ENCODE results near the gene PRDX1.

The PRDX1 gene

DNA sequence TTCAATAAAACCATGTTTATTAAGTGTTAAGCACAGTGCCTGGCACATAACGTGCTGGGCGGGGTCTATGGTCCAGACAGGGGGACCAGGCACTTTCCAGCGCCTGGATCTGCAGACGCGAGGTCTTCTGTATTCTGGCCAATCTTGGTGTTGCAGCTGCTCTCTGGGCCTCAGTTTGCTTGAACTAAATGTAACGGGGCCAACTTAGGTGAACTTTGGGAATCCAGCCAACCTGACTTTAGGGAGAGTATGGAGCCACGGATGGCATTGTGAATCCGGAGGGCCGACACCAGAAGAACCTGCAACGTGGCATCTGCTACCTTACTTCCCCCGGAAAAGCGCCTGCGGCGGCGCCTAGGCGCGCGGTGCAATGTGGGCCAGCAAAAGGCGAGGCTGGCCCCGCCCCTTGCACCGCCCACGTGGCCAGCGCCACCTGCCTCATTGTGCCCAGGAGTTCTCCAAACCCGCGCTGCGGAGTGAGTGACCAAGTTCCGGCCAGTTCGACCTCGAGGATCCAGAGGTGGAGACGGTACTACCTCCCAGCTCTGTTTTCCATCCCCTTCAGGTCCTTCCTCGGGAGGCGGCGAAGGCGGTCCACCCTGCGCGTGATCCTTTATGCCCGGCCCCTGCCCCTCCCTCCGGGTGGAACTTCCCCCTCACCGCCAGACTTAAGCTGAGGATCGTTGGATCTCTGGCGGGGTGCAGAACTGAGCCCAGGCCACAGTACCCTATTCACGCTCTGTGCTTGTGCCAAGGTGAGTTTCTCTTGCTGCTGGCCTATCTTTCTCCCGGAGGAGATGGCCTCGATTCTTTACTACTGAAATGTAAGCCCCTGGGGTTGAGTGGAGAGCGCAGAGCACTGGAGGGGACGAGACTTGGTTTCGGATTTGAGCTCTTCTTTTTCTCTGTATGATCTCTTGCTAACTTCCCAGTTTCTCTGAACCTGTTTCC lies 29.0 kb upstream of the PRDX1 start, which contains the start of gene AKR1A1 (continued):
- peak; percentile 100 for TF ChIP-seq PRDM10 (tag by site-specific recombination; IDR thresholded peaks at IDR 0.05)
- peak; percentile 74 for TF ChIP-seq ZNF629 (tag by site-specific recombination; IDR thresholded peaks at IDR 0.05)
- peak; percentile 97 for TF ChIP-seq SP2 (tag by site-specific recombination; IDR thresholded peaks at IDR 0.05)
- TF ChIP-seq ZNF223 (tag by site-specific recombination; IDR thresholded peaks at IDR 0.05), result peak; percentile 93
- TF ChIP-seq REPIN1 (tag by site-specific recombination; IDR thresholded peaks at IDR 0.05; ENCODE audit: low read depth), result no peak
- no peak; the same call in 1 of the 2 replicates for TF ChIP-seq ZBTB1 (tag by site-specific recombination; IDR thresholded peaks at IDR 0.05)
- peak; percentile 94 for TF ChIP-seq ZNF501 (tag by site-specific recombination; IDR thresholded peaks at IDR 0.05)
- TF ChIP-seq ZNF621 (tag by site-specific recombination; IDR thresholded peaks at IDR 0.05), result no peak
- TF ChIP-seq, protein P1, sequence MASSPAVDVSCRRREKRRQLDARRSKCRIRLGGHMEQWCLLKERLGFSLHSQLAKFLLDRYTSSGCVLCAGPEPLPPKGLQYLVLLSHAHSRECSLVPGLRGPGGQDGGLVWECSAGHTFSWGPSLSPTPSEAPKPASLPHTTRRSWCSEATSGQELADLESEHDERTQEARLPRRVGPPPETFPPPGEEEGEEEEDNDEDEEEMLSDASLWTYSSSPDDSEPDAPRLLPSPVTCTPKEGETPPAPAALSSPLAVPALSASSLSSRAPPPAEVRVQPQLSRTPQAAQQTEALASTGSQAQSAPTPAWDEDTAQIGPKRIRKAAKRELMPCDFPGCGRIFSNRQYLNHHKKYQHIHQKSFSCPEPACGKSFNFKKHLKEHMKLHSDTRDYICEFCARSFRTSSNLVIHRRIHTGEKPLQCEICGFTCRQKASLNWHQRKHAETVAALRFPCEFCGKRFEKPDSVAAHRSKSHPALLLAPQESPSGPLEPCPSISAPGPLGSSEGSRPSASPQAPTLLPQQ (tag by site-specific recombination; IDR thresholded peaks at IDR 0.05), result peak; percentile 68; the same call in 1 of the 2 replicates
- TF ChIP-seq ZNF792 (tag by site-specific recombination; IDR thresholded peaks at IDR 0.05), result no peak
- peak; percentile 89 for TF ChIP-seq ZNF76 (tag by site-specific recombination; IDR thresholded peaks at IDR 0.05; ENCODE audit: borderline replicate concordance, low read depth)
- peak; percentile 80 for TF ChIP-seq ZEB2 (tag by site-specific recombination; IDR thresholded peaks at IDR 0.05)
- no peak for TF ChIP-seq ZNF311 (tag by site-specific recombination; IDR thresholded peaks at IDR 0.05; ENCODE audit: borderline replicate concordance)
- TF ChIP-seq CTCF (tag by site-specific recombination; IDR thresholded peaks at IDR 0.05), result peak; percentile 49; the same call in 1 of the 2 replicates
- TF ChIP-seq ZNF571 (tag by site-specific recombination; IDR thresholded peaks at IDR 0.05), result no peak
- TF ChIP-seq YY1 (tag by site-specific recombination; IDR thresholded peaks at IDR 0.05), result peak; percentile 25; the same call in 1 of the 2 replicates
- TF ChIP-seq KLF9 (tag by site-specific recombination; IDR thresholded peaks at IDR 0.05; ENCODE audit: low read depth), result peak; percentile 98
- TF ChIP-seq, protein P2, sequence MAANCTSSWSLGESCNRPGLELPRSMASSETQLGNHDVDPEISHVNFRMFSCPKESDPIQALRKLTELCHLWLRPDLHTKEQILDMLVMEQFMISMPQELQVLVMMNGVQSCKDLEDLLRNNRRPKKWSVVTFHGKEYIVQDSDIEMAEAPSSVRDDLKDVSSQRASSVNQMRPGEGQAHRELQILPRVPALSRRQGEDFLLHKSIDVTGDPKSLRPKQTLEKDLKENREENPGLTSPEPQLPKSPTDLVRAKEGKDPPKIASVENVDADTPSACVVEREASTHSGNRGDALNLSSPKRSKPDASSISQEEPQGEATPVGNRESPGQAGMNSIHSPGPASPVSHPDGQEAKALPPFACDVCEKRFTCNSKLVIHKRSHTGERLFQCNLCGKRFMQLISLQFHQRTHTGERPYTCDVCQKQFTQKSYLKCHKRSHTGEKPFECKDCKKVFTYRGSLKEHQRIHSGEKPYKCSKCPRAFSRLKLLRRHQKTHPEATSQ (tag by site-specific recombination; IDR thresholded peaks at IDR 0.05), result 0 out of 2 replicates have a peak, but pooled peaks have one; percentile 46
- peak; percentile 99 for TF ChIP-seq KLF8 (tag by site-specific recombination; IDR thresholded peaks at IDR 0.05)
- no peak for TF ChIP-seq ZNF394 (tag by site-specific recombination; IDR thresholded peaks at IDR 0.05; ENCODE audit: borderline replicate concordance)
- peak; percentile 68 for TF ChIP-seq ZNF366 (tag by site-specific recombination; conservative IDR thresholded peaks at IDR 0.05)
- TF ChIP-seq SETDB1 (IDR thresholded peaks at IDR 0.05; ENCODE audit: insufficient read length, low read length), result peak; percentile 52
- TF ChIP-seq ZNF324 (tag by site-specific recombination; IDR thresholded peaks at IDR 0.05), result peak; percentile 77; the same call in 1 of the 2 replicates
- TF ChIP-seq, protein P3, sequence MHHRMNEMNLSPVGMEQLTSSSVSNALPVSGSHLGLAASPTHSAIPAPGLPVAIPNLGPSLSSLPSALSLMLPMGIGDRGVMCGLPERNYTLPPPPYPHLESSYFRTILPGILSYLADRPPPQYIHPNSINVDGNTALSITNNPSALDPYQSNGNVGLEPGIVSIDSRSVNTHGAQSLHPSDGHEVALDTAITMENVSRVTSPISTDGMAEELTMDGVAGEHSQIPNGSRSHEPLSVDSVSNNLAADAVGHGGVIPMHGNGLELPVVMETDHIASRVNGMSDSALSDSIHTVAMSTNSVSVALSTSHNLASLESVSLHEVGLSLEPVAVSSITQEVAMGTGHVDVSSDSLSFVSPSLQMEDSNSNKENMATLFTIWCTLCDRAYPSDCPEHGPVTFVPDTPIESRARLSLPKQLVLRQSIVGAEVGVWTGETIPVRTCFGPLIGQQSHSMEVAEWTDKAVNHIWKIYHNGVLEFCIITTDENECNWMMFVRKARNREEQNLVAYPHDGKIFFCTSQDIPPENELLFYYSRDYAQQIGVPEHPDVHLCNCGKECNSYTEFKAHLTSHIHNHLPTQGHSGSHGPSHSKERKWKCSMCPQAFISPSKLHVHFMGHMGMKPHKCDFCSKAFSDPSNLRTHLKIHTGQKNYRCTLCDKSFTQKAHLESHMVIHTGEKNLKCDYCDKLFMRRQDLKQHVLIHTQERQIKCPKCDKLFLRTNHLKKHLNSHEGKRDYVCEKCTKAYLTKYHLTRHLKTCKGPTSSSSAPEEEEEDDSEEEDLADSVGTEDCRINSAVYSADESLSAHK (tag by site-specific recombination; IDR thresholded peaks at IDR 0.05), result peak; percentile 28; the same call in 1 of the 2 replicates
- peak; percentile 98 for TF ChIP-seq ZBTB17 (tag by site-specific recombination; IDR thresholded peaks at IDR 0.05)
- no peak for TF ChIP-seq SALL2 (tag by site-specific recombination; IDR thresholded peaks at IDR 0.05; ENCODE audit: borderline replicate concordance)
- peak; percentile 89 for TF ChIP-seq EGR2 (tag by site-specific recombination; IDR thresholded peaks at IDR 0.05; ENCODE audit: low read depth)

All from HEK293 (cell line).